HCEC 1CT (cell line): ENCODE measurements around the gene GREB1.

Source experiments
- DNase-seq: peaks from one replicate; pipeline ENCODE4 v3.0.0-alpha.2; 2017

GREB1 gene

GRCh38 chr2:11540996-11541692 lies 7.3 kb downstream of the GREB1 start:
- no peak for DNase-seq

GRCh38 chr2:11541693-11542274 lies 7.9 kb downstream of the GREB1 start:
- no peak for DNase-seq

GRCh38 chr2:11542275-11542819 lies 8.5 kb downstream of the GREB1 start:
- no peak for DNase-seq

- DNase-seq: no peak
These were observed 9.7 kb downstream of the GREB1 start for GRCh38 chr2:11543337-11544216.

GRCh38 chr2:11546072-11546471 lies 12.2 kb downstream of the GREB1 start:
- DNase-seq: no peak

DNA sequence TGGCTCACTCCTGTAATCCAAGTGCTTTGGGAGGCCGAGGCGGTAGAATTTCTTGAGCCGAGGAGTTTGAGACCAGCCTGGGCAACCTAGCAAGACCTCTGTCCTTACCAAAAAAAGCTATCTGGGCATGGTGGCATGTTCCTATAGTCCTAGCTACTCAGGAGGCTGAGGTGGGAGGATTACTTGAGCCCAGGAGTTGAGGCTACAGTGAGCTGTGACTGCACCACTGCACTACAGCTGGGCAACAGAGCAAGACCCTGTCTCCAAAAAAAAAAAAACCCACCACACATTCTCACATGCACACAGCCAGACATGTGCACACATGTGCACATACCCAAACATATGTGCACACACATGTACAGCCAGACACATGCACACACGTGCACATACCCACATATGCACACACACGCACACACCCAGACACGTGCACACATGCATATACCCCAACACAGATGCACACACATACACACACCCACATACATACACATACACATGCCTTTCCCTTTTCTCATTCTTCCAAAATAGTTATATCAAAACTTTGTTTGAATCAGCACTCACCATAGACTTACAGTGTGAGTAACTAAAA lies 14.2 kb downstream of the GREB1 start:
- no peak for DNase-seq

- DNase-seq: no peak
These were observed 16.5 kb downstream of the GREB1 start for GRCh38 chr2:11550302-11550701.

GRCh38 chr2:11550901-11551568 lies 17.2 kb downstream of the GREB1 start:
- no peak for DNase-seq

GRCh38 chr2:11551569-11552259 lies 17.9 kb downstream of the GREB1 start:
- DNase-seq: no peak

GRCh38 chr2:11552260-11552638 lies 18.4 kb downstream of the GREB1 start:
- DNase-seq: no peak

GRCh38 chr2:11553661-11554398 lies 20.0 kb downstream of the GREB1 start:
- DNase-seq: peak; percentile 32

- no peak for DNase-seq
These were observed 20.5 kb downstream of the GREB1 start for GRCh38 chr2:11554399-11554716.

GRCh38 chr2:11556101-11556806 lies 22.4 kb downstream of the GREB1 start:
- no peak for DNase-seq

GRCh38 chr2:11558214-11558886 lies 24.5 kb downstream of the GREB1 start:
- DNase-seq: no peak

DNA sequence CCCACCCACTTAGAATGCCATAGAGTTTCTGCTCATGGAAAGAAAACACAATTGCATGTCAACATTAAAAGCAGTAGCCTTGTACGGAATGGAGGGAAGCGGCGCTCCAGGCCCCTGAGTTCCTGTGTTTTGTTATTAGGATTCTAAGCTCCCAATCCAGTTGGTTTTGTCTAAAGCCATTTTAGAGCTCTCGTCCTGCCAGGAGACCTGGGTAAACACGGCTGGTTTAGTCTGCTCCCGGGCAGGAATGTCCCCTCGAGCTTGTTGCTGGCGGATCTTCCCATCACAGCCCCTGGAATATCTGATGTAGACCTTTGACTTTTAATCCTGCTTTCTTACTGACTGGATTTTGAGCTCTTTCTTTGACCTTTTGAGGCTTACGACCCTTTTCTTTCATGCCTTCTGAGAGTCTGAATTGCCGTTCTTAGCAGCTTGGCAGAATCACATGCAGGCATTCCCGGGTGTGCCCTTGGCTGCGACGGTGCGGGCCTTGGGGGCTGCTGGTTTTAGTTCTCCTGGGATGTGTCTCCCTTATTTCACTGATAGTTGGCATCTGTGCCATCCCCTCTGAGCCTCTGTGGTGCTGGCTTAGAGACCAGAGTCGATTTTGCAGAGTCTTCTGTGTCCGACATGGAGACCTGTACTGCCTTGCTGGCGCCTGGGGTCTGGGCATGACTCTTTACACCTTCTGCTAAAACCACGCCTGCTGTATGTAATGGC lies 25.4 kb downstream of the GREB1 start:
- no peak for DNase-seq

DNA sequence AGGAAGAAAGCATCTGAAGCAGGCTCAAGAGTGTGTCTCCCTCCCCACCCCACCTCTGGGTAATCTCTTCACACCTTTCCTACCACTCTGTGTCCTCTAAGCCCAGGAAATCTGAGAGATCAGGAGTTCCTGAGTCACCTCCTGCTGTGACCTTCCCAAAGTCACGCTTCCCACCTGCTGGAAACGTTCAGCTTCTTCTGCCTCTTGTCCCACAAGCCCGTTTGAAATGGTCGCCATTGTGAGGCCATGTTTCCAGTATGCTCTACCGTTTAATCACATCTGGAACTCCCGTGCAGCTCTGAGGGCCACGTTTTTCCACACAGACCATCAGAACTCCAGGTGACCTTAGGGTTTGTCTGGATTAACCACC lies 25.9 kb downstream of the GREB1 start:
- no peak for DNase-seq

- no peak for DNase-seq
These were observed 27.0 kb downstream of the GREB1 start for GRCh38 chr2:11560806-11561205.

- no peak for DNase-seq
These were observed 28.2 kb downstream of the GREB1 start for GRCh38 chr2:11562011-11562410.

DNA sequence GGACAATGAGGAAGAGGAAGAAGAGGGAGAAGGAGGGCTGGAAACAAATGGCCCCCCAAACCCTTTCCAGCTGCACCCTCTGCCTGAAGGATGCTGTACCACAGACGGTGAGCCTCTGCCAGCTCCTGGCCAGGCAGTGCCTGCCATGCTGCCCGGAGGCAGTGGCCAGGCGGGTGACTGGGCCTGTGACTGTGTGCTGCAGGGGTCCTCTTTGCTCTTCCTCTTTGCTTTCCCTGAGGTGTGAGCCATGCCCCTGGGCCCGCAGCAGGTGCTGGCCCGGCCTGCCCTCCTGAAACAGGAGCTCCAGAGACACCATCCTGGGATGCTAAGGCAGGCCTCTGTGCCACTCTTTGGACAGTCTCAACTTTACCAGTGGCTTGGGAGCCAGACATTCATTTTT lies 28.6 kb downstream of the GREB1 start:
- no peak for DNase-seq
